ENCODE measurements around the gene KHK.

GRCh38 chr2:27040282-27040681 is 46.3 kb upstream of the KHK start:
- TF ChIP-seq CTCF (IDR thresholded peaks at IDR 0.05): no peak
- no peak for TF ChIP-seq POLR2A (IDR thresholded peaks at IDR 0.05)
